Measurements from ENCODE around the gene BTBD3.

BTBD3 gene

GRCh38 chr20:11917663-11918062 is at the start of gene BTBD3:
BTBD3 (plus strand) TSS chr20:11917893; CDS start chr20:11918276, 383 bp downstream.
- H3K4me3 ChIP-seq (ENCODE audit: low read length): peak within 1 kb of the TSS; percentile 33
- peak; percentile 54 for DNase-seq (ENCODE audit: low read depth)
- no peak for TF ChIP-seq CTCF (conservative IDR thresholded peaks at IDR 0.05; ENCODE audit: low read depth, low read length)

- no peak for DNase-seq (ENCODE audit: low read depth)
- no peak for TF ChIP-seq CTCF (conservative IDR thresholded peaks at IDR 0.05; ENCODE audit: low read depth, low read length)
- no peak overlapping the region for H3K4me3 ChIP-seq (ENCODE audit: low read length)
Observed at GRCh38 chr20:11869641-11870040, 48.1 kb upstream of the BTBD3 start.

GRCh38 chr20:11870411-11870810 is 47.3 kb upstream of the BTBD3 start:
- H3K4me3 ChIP-seq (ENCODE audit: low read length): no peak overlapping the region
- no peak for TF ChIP-seq CTCF (conservative IDR thresholded peaks at IDR 0.05; ENCODE audit: low read depth, low read length)
- DNase-seq (ENCODE audit: low read depth): no peak

GRCh38 chr20:11876555-11876954 is 41.1 kb upstream of the BTBD3 start:
- no peak for TF ChIP-seq CTCF (conservative IDR thresholded peaks at IDR 0.05; ENCODE audit: low read depth, low read length)
- no peak overlapping the region for H3K4me3 ChIP-seq (ENCODE audit: low read length)
- DNase-seq (ENCODE audit: low read depth): no peak

GRCh38 chr20:11880680-11881079 is 37.0 kb upstream of the BTBD3 start:
- H3K4me3 ChIP-seq (ENCODE audit: low read length): no peak overlapping the region
- no peak for DNase-seq (ENCODE audit: low read depth)
- TF ChIP-seq CTCF (conservative IDR thresholded peaks at IDR 0.05; ENCODE audit: low read depth, low read length): no peak

GRCh38 chr20:11881449-11881848 is 36.2 kb upstream of the BTBD3 start:
- TF ChIP-seq CTCF (conservative IDR thresholded peaks at IDR 0.05; ENCODE audit: low read depth, low read length): no peak
- no peak overlapping the region for H3K4me3 ChIP-seq (ENCODE audit: low read length)
- no peak for DNase-seq (ENCODE audit: low read depth)

- H3K4me3 ChIP-seq (ENCODE audit: low read length): no peak overlapping the region
- no peak for DNase-seq (ENCODE audit: low read depth)
- no peak for TF ChIP-seq CTCF (conservative IDR thresholded peaks at IDR 0.05; ENCODE audit: low read depth, low read length)
Observed at GRCh38 chr20:11882651-11883050, 35.0 kb upstream of the BTBD3 start.
